GM19463 (cell line): ENCODE data around the gene ASL.
"Not testable (repeated sequence)": the region's sequence is repeated elsewhere in the genome, so short reads cannot be mapped to it uniquely, and the experiment has no call there.

ENCODE experiments used
- ATAC-seq: cut with Tn5 transposase; IDR thresholded peaks from one replicate; pipeline ENCODE4 v1.9.1; 2021; ENCODE audit warnings: mild to moderate bottlenecking, moderate library complexity; ENCODE audit not compliant: unreplicated experiment

ASL gene

DNA sequence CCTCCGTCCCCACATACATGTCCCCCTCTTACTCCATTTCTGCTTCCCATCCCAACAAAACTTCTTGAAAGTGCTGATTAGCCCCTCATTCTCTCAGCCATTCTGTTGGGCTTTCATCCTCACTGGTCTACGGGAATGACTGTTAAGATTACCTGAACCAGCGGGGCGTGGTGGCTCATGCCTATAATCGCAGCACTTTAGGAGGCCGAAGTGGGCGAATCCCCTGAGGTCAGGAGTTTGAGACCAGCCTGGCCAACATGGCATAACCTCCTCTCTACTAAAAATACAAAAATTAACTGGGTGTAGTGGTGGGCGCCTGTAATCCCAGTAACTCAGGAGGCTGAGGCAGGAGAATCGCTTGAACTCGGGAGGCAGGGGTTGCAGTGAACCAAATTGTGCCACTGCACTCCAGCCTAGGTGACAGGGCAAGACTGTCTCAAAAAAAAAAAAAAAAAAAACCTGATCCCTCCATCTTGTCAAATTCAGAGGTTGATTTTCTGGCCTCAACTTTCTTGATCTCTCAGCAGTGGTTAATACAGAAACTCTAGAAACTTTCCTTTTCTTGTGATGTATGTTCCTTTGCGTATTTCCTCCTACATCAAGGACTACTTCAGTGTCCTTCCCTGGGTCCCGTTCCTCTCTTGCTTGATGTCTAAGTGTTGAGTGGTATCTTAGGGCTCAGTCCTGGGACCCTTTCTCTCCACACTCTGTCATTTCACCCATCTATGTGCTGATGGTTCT, 41.2 kb downstream of the ASL start:
- not testable (repeated sequence) for ATAC-seq

DNA sequence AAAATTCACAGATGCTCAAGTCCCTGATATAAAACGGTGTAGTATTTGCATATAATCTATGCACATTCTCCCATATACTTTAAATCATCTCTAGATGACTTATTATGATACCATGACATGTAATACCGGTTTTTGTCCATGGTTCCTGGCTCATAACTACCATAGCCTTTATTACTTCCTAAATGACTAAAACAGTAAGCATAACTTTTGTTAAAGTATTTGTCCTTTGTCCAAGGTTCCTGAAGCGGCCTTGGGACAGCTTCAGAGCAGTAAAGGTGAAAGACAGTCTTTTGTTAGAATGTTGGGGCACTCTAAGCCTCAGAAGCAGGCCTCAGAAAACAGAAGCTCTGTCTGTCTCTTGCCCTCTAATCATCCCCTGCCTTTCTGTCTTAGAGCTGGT, 43.0 kb downstream of the ASL start:
- no peak for ATAC-seq

DNA sequence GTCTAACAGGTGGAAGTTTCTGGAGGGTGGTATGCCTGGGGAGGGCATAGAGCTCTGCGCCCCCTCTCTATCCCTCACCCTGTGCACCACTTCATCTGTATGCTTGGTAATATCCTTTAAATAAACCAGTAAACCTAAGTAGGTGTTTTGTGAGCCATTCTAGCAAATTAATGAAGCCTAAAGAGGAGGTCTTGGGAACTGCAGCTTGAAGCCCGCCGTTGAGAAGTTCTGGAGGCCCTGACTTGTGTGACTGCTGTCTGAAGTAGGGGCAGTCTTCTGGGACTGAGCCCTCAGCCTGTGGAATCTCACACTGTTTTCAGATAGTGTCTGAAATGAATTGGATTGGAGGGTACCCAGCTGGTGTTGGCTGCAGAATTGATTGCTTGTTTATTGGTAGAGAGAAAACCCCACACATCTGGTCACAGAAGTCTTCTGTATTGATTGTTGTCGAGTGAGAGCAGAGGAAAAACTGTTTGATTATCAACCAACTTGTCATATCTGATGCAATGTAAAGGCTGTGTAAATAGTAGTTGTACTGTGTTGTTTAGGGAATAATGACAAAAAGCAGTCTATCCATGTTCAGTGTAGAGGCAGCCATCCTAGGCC, 43.7 kb downstream of the ASL start:
- ATAC-seq = no peak

DNA sequence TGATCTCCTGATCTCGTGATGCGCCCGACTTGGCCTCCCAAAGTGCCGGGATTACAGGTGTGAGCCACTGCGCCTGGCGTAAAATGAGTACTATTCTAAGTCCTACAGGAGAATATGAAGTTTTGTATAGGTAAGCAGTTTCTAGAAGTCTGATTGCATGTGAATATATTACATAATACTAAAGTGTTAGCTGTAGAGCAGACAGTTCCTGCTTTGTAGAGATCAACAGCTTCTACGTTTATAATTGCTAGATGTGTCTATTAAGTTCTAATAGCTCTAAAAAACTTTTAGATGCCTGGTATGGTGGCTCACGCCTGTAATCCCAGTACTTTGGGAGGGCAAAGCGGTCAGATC, 47.5 kb downstream of the ASL start:
- no peak for ATAC-seq

DNA sequence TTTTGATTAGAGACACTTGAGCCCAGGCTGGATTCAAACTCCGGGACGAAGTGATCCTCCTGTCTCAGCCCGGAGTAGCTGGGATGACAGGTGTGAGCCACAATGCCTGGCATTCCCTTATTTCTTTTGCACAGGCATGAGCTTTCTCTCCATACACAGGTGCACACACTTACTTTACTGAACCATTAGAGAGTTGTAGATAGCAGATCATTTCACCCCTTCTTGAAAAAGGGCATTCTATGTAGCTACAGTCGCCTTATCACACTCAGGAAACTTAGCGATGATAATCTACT, 48.9 kb downstream of the ASL start:
- not testable (repeated sequence) for ATAC-seq

DNA sequence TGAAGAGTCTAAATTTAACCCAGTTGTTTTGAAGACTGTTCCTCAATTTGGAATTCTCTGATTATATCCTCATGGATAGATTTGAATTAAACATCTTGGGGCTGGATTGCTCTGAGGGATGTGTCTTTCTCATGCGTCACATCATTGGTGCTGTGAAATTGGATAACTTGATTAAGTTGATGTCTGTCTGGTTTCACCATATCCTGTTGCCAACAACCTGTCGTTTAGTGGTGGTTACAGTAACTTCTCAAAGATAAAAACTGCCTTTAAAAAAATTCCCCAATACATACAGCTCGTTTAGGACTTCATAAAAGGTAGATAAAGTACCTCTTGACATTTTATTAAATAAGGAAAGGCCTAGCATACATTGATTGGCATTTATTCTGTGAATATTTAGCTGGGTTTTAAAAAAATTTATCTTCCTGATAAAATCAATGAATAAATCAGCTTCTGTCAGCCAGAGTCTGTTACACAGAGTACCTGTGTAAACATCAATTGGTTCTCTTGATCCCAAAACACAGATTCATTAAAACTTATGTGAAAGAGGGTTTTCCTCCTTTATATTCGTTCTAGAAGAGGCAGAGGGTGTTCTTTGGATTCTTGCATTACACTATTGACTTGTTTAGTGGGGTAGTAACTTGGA, 49.6 kb downstream of the ASL start:
- no peak for ATAC-seq

DNA sequence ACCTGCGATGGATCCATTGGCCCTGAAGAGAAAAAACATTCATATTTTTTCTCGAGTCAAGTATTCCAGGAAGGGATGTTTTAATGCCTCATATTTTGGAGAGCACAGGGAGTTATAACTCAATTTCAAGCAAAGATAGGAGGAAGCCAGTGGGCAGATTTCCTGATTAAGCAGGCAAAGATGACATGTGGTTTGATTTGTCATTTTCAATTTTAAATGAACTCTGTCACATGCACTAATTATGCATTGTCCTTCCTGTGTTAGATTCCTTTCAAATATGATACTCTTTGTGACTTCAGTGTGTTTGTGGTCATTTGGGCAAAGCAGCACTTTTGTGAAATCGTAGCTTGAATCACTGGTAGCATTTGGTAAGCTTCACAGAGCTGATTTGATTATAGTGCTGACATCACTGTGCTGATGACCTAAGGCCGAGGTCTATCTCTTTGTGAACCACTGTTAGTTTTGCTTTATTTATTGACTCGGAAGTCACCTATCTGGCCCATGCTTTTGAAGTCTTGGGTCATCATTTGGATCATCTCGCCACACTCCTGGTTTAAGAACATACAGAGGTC, 50.2 kb downstream of the ASL start:
- ATAC-seq = not testable (repeated sequence)

DNA sequence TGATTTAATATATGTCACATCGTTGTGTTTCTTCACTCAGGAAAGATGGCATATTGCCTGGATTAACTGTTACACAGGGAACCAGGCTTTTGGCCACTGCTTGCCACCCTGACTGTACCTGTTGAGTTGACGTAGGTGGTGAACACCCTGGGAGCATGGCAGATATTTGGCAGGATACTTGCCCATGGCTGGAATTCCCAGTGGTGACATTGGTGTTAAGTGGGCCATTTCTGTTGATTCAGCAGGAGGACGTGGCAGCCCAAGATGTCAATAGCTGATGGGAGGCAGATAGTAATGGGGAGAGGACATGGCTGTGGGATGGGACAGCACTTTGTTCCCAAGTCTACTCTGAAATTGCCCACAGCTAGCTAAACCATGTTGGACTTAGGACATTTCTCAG, 51.6 kb downstream of the ASL start:
- ATAC-seq = not testable (repeated sequence)

DNA sequence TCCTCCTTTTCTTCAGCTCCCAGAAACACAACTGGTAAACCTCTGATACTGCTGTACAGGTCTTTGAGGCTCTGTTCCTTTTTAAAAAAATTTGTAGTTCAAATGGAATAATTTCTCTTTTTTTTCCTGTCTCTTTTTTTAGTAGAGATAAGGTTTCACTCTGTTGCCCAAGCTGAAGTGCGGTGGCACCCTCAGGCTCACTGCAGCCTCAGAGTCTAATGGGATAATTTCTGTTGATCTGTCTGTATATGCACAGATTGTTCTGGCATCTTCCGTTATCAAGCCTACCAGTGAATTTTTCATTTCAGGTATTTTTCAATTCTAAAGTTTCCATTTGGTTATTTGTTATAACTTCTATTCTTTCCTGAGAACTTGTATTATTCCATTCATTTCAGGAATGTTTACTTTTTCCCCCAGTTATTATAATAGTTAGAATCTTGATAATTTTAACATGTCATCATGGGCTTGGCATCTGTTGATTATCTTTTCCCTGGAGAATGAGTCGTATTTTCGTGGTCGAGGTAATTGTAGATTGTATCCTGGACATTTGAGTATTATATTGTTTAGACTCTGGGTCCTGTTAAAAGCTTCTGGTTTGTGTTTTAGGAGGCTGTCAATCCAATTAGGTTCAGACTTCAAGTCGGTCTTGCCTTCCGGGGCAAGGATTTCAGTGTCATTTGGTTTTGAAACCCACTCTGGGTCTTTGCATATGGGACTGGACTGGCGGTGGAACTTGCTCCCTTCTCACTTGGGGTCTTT, 63.6 kb downstream of the ASL start:
- ATAC-seq = no peak

DNA sequence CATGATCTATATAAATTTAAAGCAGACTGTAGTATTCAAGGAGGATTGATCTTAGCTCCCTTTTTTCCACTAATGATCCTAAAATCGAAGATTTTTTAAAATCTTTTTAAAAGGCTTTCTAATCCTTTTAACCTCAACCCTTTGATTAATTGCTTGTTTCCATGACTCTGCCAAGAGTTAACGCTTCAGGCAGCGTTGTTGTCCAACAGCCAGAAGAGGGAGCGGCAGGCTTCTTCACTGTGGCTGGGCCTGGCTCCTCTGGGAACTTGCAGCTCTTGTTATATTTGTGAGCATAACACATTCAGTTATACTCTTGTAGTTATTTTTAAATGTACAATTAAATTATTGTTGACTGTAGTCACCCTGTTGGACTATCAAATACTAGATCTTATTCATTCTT, 65.3 kb downstream of the ASL start:
- ATAC-seq = no peak

DNA sequence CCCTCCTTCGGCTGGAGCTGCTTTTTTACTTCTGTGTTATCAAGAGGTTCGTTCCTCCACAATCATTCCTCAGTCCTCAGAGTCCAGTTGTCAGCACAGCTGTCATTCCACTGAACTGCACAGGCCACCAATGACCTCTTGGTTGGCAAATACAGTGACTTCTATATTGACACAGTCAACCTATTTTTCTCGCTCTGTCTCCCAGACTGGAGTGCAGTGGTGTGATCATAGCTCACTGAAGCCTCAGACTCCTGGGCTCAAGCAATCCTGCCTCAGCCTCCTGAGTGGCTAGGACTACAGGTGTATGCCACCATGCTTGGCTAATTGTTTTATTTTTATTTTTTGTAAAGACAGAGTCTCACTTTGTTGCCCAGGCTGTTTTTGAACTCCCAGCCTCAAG, 66.7 kb downstream of the ASL start:
- ATAC-seq = no peak

DNA sequence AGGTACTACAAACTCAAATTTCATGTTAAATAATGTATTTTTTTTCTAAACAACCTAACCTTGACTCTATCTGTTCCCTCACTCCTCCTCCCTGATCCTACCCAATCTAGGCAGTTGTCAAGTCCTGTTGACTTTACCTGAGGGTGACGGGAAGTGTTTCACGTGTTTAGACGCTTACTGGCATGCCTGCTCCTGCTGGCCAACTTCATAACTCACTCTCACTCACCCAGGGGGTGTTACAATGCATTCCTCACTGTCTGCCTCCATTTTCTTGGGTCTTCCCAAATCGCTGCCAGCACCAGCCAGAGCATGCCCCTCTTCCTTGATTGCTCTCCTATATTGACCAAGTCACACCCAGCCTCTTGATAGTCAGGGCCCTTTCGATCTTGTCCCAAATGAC, 67.4 kb downstream of the ASL start:
- no peak for ATAC-seq
